ENCODE results near the gene EGFL7.

- no peak for TF ChIP-seq CTCF (IDR thresholded peaks at IDR 0.05)
- no peak for TF ChIP-seq POLR2A (IDR thresholded peaks at IDR 0.05)
- no peak for TF ChIP-seq POLR2AphosphoS5 (IDR thresholded peaks at IDR 0.05)
- no peak for TF ChIP-seq EP300 (IDR thresholded peaks at IDR 0.05; ENCODE audit: low read depth)
These were observed 46.9 kb downstream of the EGFL7 start for GRCh38 chr9:136709454-136710109.
